Trophoblast cell (in vitro differentiated cells and primary cell): ENCODE measurements around the gene FRMD5.

Experiments
- DNase-seq, 2 donors: peaks; one replicate each; pipeline ENCODE4 v3.0.0-alpha.2; 2016
- H2AFZ ChIP-seq: 2 replicates; pipeline ENCODE4 v1.6.1; 2013; ENCODE audit warnings: low read length, moderate library complexity, mild to moderate bottlenecking; ENCODE audit not compliant: insufficient read depth, poor library complexity
- H2AK5ac ChIP-seq: 2 replicates; pipeline ENCODE4 v1.6.1; 2013; ENCODE audit warnings: mild to moderate bottlenecking, low read length
- H2BK120ac ChIP-seq: 2 replicates; pipeline ENCODE4 v1.6.1; 2013; ENCODE audit warnings: low read length, mild to moderate bottlenecking, moderate library complexity; ENCODE audit not compliant: insufficient read depth, poor library complexity
- H2BK12ac ChIP-seq: 2 replicates; pipeline ENCODE4 v1.6.1; 2013; ENCODE audit warnings: mild to moderate bottlenecking, low read length, moderate library complexity
- H2BK5ac ChIP-seq: 2 replicates; pipeline ENCODE4 v1.6.1; 2013; ENCODE audit warnings: low read length, low read depth, moderate library complexity, mild to moderate bottlenecking; ENCODE audit not compliant: poor library complexity
- H3K14ac ChIP-seq: 2 replicates; pipeline ENCODE4 v1.6.1; 2013; ENCODE audit warnings: mild to moderate bottlenecking, low read length
- H3K18ac ChIP-seq: 2 replicates; pipeline ENCODE4 v1.6.1; 2013; ENCODE audit warnings: mild to moderate bottlenecking, low read length
- H3K23ac ChIP-seq: 2 replicates; pipeline ENCODE4 v1.6.1; 2013; ENCODE audit warnings: low read length
- H3K27ac ChIP-seq: 2 replicates; pipeline ENCODE4 v1.5.1; 2013; ENCODE audit warnings: low read depth, mild to moderate bottlenecking, inconsistent platforms, low read length, moderate library complexity
- H3K27me3 ChIP-seq: 2 replicates; pipeline ENCODE4 v1.6.1; 2013; ENCODE audit warnings: inconsistent platforms, mild to moderate bottlenecking, low read length, moderate library complexity; ENCODE audit not compliant: insufficient read depth
- H3K36me3 ChIP-seq, 2 experiments: 1 replicate in 1 of 2; 2 replicates in 1 of 2; pipeline ENCODE4 v1.6.1; 2013; ENCODE audit warnings: low read length in 2 of 2, mild to moderate bottlenecking in 2 of 2, moderate library complexity in 1 of 2; ENCODE audit not compliant: insufficient read depth in 2 of 2, control insufficient read depth in 1 of 2
- H3K4ac ChIP-seq: 2 replicates; pipeline ENCODE4 v1.6.1; 2013; ENCODE audit warnings: low read depth, mild to moderate bottlenecking, low read length, moderate library complexity
- H3K4me1 ChIP-seq, 2 experiments: 1 replicate in 1 of 2; 2 replicates in 1 of 2; pipeline ENCODE4 v1.6.1; 2013; ENCODE audit warnings: low read length in 2 of 2, mild to moderate bottlenecking in 2 of 2, moderate library complexity in 1 of 2; ENCODE audit not compliant: insufficient read depth in 2 of 2, control insufficient read depth in 1 of 2
- H3K4me2 ChIP-seq: 2 replicates; pipeline ENCODE4 v1.6.1; 2013; ENCODE audit warnings: inconsistent platforms, mild to moderate bottlenecking, low read length, moderate library complexity
- H3K4me3 ChIP-seq: 2 replicates; pipeline ENCODE4 v1.5.1; 2013; ENCODE audit warnings: mild to moderate bottlenecking, low read depth, low read length, inconsistent platforms
- H3K79me1 ChIP-seq: one replicate; pipeline ENCODE4 v1.6.1; 2013; ENCODE audit warnings: low read length
- H3K79me2 ChIP-seq: 2 replicates; pipeline ENCODE4 v1.6.1; 2013; ENCODE audit warnings: low read length, mild to moderate bottlenecking; ENCODE audit not compliant: control insufficient read depth, insufficient read depth, poor library complexity
- H3K9ac ChIP-seq: 2 replicates; pipeline ENCODE4 v1.6.1; 2013; ENCODE audit warnings: mild to moderate bottlenecking, low read length
- H3K9me3 ChIP-seq: 2 replicates; pipeline ENCODE4 v1.6.1; 2013; ENCODE audit warnings: low read depth, mild to moderate bottlenecking, control low read depth, inconsistent platforms, low read length; ENCODE audit not compliant: insufficient read depth
- H4K12ac ChIP-seq: 2 replicates; pipeline ENCODE4 v1.6.1; 2013; ENCODE audit warnings: low read depth, mild to moderate bottlenecking, low read length, moderate library complexity
- H4K8ac ChIP-seq: 2 replicates; pipeline ENCODE4 v1.6.1; 2013; ENCODE audit warnings: low read depth, mild to moderate bottlenecking, low read length, moderate library complexity
- H4K91ac ChIP-seq: one replicate; pipeline ENCODE4 v1.6.1; 2013; ENCODE audit warnings: low read depth, mild to moderate bottlenecking, low read length, moderate library complexity
- WGBS: extraction: QIAGEN DNeasy Blood & Tissue Kit; methylation state at CpG from one replicate; pipeline ENCODE4 v1.1.7; 2013; ENCODE audit warnings: missing lambda C conversion rate; ENCODE audit not compliant: insufficient read length, insufficient coverage; ENCODE audit errors: extremely low coverage; 5-methylcytosine and 5-hydroxymethylcytosine counted together

FRMD5 gene

DNA sequence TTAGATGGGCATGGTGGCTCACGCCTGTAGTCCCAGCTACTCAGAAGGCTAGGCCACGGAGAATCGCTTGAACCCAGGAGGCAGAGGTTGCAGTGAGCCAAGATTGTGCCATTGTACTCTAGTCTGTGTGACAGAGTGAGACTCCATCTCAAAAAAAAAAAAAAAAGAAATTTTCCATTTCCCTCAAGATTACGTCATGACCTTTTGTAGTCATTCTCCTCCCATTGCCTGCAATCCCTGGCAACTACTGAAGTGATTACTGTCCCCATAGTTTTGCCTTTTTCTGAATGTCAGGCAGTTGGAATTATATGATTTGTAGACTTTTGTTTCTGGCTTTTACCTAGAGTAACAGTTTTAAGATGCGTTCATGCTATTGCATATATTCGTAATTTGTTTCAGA, 340.3 kb downstream of the FRMD5 start:
- Histone ChIP-seq H2BK12ac (no peak overlapping the region), H3K79me1 (no peaks in the 10 kb centered on the region), H2BK5ac (no peak overlapping the region), H2AFZ (no peak overlapping the region), H4K91ac (no peak overlapping the region), H3K9me3 (no peaks in the 10 kb centered on the region), H2AK5ac (no peak overlapping the region), H4K12ac (no peak overlapping the region), H3K4me2 (no peak overlapping the region), H3K14ac (no peak overlapping the region), H3K23ac (no peak overlapping the region), H3K4me3 (no peak overlapping the region), H3K27ac (no peak overlapping the region), H3K79me2 (no peaks in the 10 kb centered on the region), H3K36me3 (peaks cover 4 to 8% of the 10 kb centered on the region in 2 experiments), H3K9ac (no peak overlapping the region), H3K18ac (no peak overlapping the region), H4K8ac (no peak overlapping the region), H3K27me3 (no peaks in the 10 kb centered on the region), H2BK120ac (no peak overlapping the region), H3K4ac (no peak overlapping the region), H3K4me1 (no peaks in the 10 kb centered on the region)
- no CpG with 5 or more reads among the region's 6 CpGs for WGBS
- DNase-seq, result no peak

GRCh38 chr15:43852607-43853006, 342.5 kb downstream of the FRMD5 start:
- WGBS, result no CpG with 5 or more reads among the region's 4 CpGs
- Histone ChIP-seq H2BK5ac (no peak overlapping the region), H3K4me3 (no peak overlapping the region), H2BK12ac (no peak overlapping the region), H2AK5ac (no peak overlapping the region), H3K23ac (no peak overlapping the region), H2AFZ (no peak overlapping the region), H3K9me3 (no peaks in the 10 kb centered on the region), H4K8ac (no peak overlapping the region), H3K4me1 (no peaks in the 10 kb centered on the region), H3K27ac (no peak overlapping the region), H3K9ac (no peak overlapping the region), H3K36me3 (peaks cover 2 to 9% of the 10 kb centered on the region in 2 experiments), H3K79me1 (no peaks in the 10 kb centered on the region), H3K14ac (no peak overlapping the region), H3K27me3 (no peaks in the 10 kb centered on the region), H3K79me2 (no peaks in the 10 kb centered on the region), H3K18ac (no peak overlapping the region), H3K4me2 (no peak overlapping the region), H4K12ac (no peak overlapping the region), H2BK120ac (no peak overlapping the region), H3K4ac (no peak overlapping the region), H4K91ac (no peak overlapping the region)
- no peak for DNase-seq

DNA sequence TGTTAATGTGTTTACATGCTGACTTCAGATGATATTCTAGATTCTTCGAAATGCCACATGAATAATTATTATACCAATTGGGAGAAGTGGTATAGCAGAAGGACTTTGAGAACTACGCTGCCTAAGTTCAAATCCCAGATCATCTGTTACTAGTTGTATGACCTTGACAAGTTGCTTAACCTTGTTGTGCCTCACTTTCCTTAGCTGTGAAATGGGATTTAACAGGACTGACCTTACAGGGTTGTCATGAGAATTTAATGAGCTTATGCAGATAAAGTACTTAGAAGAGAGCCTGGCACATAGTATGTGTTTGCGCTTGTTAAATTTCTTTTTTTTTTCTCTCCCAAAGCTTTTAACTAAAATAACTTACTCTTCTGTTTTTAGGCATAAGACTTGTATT, 343.8 kb downstream of the FRMD5 start:
- no peak overlapping the region for H3K9ac ChIP-seq
- no peak overlapping the region for H4K91ac ChIP-seq
- no peak for DNase-seq
- H3K23ac ChIP-seq, result no peak overlapping the region
- WGBS, result no CpG with 5 or more reads among the region's 3 CpGs
- no peak overlapping the region for H2BK12ac ChIP-seq
- no peak overlapping the region for H3K14ac ChIP-seq
- H2BK5ac ChIP-seq, result no peak overlapping the region
- no peak overlapping the region for H3K27ac ChIP-seq
- H3K4me2 ChIP-seq, result no peak overlapping the region
- no peaks in the 10 kb centered on the region for H3K79me1 ChIP-seq
- H2AK5ac ChIP-seq, result no peak overlapping the region
- H4K8ac ChIP-seq, result no peak overlapping the region
- H3K27me3 ChIP-seq, result no peaks in the 10 kb centered on the region
- H3K4ac ChIP-seq, result no peak overlapping the region
- no peaks in the 10 kb centered on the region for H3K79me2 ChIP-seq
- no peak overlapping the region for H3K4me3 ChIP-seq
- H2BK120ac ChIP-seq, result no peak overlapping the region
- H4K12ac ChIP-seq, result no peak overlapping the region
- peaks cover 2 to 12% of the 10 kb centered on the region in 2 experiments for H3K36me3 ChIP-seq
- no peak overlapping the region for H3K18ac ChIP-seq
- no peaks in the 10 kb centered on the region for H3K9me3 ChIP-seq
- H2AFZ ChIP-seq, result no peak overlapping the region
- H3K4me1 ChIP-seq, result no peaks in the 10 kb centered on the region

DNA sequence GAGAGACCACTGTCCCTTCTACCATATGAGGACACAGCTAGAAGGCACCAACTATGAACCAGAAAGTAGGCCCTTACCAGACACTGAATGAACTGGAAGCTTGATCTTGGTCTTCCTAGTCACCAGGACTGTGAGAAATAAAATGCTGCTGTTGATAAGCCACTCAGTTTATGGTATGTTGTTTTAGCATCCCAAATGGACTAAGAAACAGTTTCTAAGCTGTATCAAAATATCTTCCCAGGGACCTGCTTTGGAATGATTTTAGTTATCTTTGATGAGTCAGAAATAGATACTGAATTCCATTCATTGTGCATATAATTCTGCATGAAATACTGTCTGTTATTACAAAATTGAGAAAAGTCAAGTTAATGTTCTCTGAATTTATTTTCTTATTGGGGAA, 349.6 kb downstream of the FRMD5 start:
- Histone ChIP-seq H3K9ac (no peak overlapping the region), H4K12ac (no peak overlapping the region), H3K4me1 (no peaks in the 10 kb centered on the region), H2AFZ (no peak overlapping the region), H3K4me3 (no peak overlapping the region), H3K9me3 (no peaks in the 10 kb centered on the region), H2BK120ac (no peak overlapping the region), H3K18ac (no peak overlapping the region), H3K27ac (no peak overlapping the region), H3K79me2 (no peaks in the 10 kb centered on the region), H2BK5ac (no peak overlapping the region), H3K14ac (no peak overlapping the region), H3K4ac (no peak overlapping the region), H3K4me2 (no peak overlapping the region), H3K27me3 (no peaks in the 10 kb centered on the region), H4K91ac (no peak overlapping the region), H2AK5ac (no peak overlapping the region), H4K8ac (no peak overlapping the region), H3K36me3 (peaks cover 3 to 12% of the 10 kb centered on the region in 2 experiments), H2BK12ac (no peak overlapping the region), H3K23ac (no peak overlapping the region), H3K79me1 (no peaks in the 10 kb centered on the region)
- DNase-seq, result no peak
